ENCODE data around the gene COL27A1. TPM values are rescaled to one million over a fixed set of nuclear protein-coding genes. Genes with fewer than 3 reads are reported as not detected.

COL27A1 gene
- total RNA-seq, 4 donors from 2014 or later: 1.0 to 5.7 (median 3.3) TPM

- TF ChIP-seq POLR2AphosphoS5 (IDR thresholded peaks at IDR 0.05) (no peak), POLR2A (IDR thresholded peaks at IDR 0.05) (no peak), EP300 (IDR thresholded peaks at IDR 0.05) (no peak), CTCF (IDR thresholded peaks at IDR 0.05) (no peak)
- no peak for ATAC-seq
Observed at GRCh38 chr9:114164191-114164794, 9.0 kb downstream of the COL27A1 start.

GRCh38 chr9:114165407-114166102 is 10.2 kb downstream of the COL27A1 start:
- Histone ChIP-seq H3K36me3 (no peaks in the 10 kb centered on the region), H3K4me1 (peaks cover 0 to 28% (median 0%) of the 10 kb centered on the region in 3 donors), H3K9me3 (no peaks in the 10 kb centered on the region), H3K4me3 (no peak overlapping the region), H3K27me3 (no peaks in the 10 kb centered on the region), H3K27ac (no peak overlapping the region)
- ATAC-seq: no peak
- TF ChIP-seq POLR2AphosphoS5 (IDR thresholded peaks at IDR 0.05) (no peak), EP300 (IDR thresholded peaks at IDR 0.05) (no peak), POLR2A (IDR thresholded peaks at IDR 0.05) (no peak), CTCF (IDR thresholded peaks at IDR 0.05) (no peak)
- 62 to 95% methylated on average over 1 of the region's 1 CpG for WGBS, 2 donors (ENCODE audit: low coverage in 1 of 2)

More at GRCh38 chr9:114164191-114164794, 9.0 kb downstream of the COL27A1 start:
- Histone ChIP-seq H3K27me3 (no peaks in the 10 kb centered on the region), H3K9me3 (no peaks in the 10 kb centered on the region), H3K36me3 (no peaks in the 10 kb centered on the region), H3K27ac (peak overlapping the region in 1 of 4 donors; percentile 46), H3K4me3 (no peak overlapping the region), H3K4me1 (peaks cover 0 to 17% (median 0%) of the 10 kb centered on the region in 3 donors)
- WGBS, 2 donors (ENCODE audit: low coverage in 1 of 2): 100% methylated on average over 1 of the region's 1 CpG; no CpG with 5 or more reads in 1 of the 2 donors

DNA sequence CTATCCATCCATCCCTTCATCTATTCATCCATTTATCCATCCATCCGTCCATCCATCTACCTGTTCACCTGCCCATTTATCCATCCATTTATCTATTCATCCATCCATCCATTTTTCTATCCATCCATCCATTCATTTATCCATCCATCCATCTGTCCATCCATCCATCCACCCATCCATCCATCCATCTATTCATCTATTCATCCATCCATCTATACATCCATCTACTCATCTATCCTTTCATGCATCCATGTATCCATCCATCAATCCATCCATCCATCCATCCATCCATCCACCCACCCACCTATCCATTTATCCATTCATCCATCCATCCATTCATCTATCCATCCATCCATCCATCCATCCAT is 10.8 kb downstream of the COL27A1 start:
- Histone ChIP-seq H3K27ac (no peak overlapping the region), H3K36me3 (no peaks in the 10 kb centered on the region), H3K4me1 (peaks cover 0 to 28% (median 0%) of the 10 kb centered on the region in 3 donors), H3K9me3 (no peaks in the 10 kb centered on the region), H3K4me3 (no peak overlapping the region), H3K27me3 (no peaks in the 10 kb centered on the region)
- no peak for ATAC-seq
- TF ChIP-seq POLR2A (IDR thresholded peaks at IDR 0.05) (no peak), CTCF (IDR thresholded peaks at IDR 0.05) (no peak)
- WGBS, 2 donors (ENCODE audit: low coverage in 1 of 2): 88 to 94% methylated on average over 1 of the region's 1 CpG

- 73 to 100% methylated on average over 3 to 5 of the region's 8 CpGs for WGBS, 2 donors (ENCODE audit: low coverage in 1 of 2)
- no peak overlapping the region for H3K27ac ChIP-seq
- peaks cover 0 to 28% (median 0%) of the 10 kb centered on the region in 3 donors for H3K4me1 ChIP-seq
- H3K27me3 ChIP-seq: no peaks in the 10 kb centered on the region
- H3K9me3 ChIP-seq: no peaks in the 10 kb centered on the region
- H3K36me3 ChIP-seq: no peaks in the 10 kb centered on the region
- no peak for ATAC-seq
- no peak overlapping the region for H3K4me3 ChIP-seq
- TF ChIP-seq POLR2A (IDR thresholded peaks at IDR 0.05) (no peak), POLR2AphosphoS5 (IDR thresholded peaks at IDR 0.05) (no peak), CTCF (IDR thresholded peaks at IDR 0.05) (no peak), EP300 (IDR thresholded peaks at IDR 0.05) (no peak)
Observed at GRCh38 chr9:114166614-114167572, 11.6 kb downstream of the COL27A1 start.
